Hematopoietic multipotent progenitor cell treated with erythropoietin and hydrocortisone succinate and interleukin-3 and kit ligand, for 8 days (in vitro differentiated cells): ENCODE results near the gene PRDM5.
A peak's percentile ranks its signal among the peaks of the same experiment; 100 is the strongest.
"Not testable (repeated sequence)": the region's sequence is repeated elsewhere in the genome, so short reads cannot be mapped to it uniquely, and the experiment has no call there.

ENCODE experiments used
- DNase-seq: peaks from one replicate; pipeline ENCODE4 v3.0.0-alpha.2; 2015

Gene PRDM5

DNA sequence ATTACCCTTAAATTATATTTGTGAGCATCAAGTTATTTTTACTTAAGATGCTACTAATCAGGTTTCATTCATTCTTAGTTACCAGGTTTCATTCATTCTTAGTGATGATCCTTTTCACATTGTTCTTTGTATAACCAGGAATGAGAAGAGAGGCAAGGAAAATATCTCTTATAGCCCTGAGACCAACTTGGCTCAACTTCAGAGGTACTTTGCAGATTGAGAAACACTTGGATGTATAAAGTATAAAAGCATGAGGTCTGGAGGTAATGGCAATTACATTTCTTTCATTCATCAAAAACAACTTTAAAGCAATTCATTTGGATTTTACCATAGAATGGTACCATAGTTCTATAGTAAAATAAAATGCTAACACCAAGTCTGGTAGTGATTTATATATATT lies 231.0 kb downstream of the PRDM5 start:
- no peak for DNase-seq

DNA sequence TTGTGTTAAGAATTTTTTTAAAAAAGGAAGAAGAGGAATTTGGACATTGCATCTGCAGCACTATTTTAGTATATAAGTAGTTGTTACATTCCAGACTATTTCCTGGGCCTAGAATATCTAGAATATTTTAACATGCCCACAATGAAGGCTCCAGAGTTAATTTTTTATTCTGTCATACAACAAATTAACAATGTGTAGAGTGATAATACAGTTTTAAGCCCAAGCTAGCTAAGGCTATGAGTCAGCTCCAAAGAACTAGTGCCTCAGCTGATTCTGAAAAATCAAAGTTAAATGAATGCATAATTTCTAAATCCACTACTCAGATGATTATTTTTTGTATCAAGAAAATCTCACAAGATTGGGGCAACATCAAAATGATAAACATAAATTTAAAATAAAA lies 231.4 kb downstream of the PRDM5 start:
- no peak for DNase-seq

DNA sequence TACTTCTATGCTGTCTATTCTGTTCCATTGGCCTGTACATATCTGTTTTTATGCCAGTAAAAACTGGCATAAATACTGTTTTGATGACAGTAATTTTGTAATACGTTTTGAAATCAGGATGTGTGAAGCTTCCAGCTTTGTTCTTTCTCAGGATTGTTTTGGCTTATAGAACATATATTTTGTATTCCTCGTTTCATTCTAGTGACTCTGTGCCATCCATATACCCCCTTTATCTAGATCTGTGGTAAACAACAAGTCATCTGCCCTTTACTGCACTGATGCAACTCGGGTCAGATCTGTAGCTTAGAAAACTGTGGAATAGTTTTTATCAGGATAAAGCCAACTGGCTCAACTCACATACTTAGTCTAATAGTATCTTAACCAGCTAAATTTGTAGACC lies 233.7 kb downstream of the PRDM5 start:
- no peak for DNase-seq

DNA sequence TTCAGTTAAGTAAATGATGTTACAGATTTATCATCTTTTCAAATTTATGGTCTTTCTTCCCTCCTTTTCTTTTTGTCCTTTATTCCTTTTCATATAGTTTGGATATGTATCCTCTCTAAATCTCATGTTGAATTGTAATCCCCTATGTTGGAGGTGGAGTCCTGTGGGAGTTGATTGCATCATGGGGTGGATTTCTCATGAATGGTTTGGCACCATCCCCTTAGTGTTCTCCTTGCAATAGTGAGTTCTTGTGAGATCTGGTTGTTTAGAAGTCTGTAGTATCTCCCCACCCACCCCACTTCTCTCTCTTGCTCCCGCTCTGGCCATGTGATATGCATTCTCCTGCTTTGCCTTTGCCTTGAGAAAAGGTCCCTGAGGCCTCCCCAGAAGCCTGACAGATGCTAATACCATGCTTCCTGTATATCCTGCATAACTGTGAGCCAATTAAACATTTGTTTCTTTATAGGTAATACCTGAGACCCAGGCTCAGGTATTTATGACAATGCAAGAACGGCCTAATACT lies 236.7 kb downstream of the PRDM5 start:
- no peak for DNase-seq

DNA sequence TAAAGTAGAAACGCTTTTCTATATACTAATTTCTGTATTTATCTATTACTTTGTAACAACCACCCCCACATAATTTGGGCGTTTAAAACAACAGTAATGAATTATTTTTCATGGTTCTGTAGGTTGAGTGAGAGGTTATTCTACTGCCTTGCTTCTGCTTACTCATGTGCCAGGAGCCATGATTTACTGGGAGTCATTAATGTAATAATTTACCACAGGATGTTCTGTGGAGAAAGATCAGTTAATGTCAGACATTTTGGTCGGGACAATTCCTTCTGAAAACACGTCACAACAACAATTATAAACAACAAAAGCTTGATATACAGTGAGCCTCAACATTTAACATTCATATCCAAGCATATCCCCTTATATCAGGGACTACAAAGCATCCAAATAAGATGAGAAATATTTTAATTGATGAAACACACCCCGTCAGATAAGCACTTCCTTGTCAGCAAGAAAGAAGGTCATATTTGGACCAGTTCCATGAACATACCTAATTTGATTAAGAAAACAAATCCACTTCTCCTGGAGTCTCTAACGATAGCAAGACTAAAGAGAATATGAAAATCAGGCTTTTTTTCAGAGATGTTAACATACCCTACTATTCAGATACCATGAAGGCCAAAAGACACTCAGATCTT lies 238.5 kb downstream of the PRDM5 start:
- DNase-seq: no peak

DNA sequence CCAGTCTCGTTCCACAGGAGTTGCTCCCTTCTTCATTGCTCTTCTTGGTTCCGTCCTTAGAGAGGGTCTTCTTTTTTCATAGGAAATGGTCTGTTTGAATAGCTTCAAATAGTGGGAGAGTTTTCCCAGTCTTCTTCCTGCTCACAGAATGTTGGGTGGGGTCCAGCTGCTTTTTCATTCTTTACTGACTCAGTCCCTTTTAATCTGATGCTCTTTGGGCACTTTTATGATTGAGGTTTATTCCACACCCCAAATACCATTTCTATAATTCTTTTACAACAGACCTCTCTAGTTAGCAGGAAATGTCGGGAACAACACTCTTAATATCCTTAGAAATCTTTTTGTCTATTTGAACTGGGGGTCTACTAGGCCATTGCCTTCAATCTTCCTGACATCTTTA lies 239.5 kb downstream of the PRDM5 start:
- DNase-seq: no peak

DNA sequence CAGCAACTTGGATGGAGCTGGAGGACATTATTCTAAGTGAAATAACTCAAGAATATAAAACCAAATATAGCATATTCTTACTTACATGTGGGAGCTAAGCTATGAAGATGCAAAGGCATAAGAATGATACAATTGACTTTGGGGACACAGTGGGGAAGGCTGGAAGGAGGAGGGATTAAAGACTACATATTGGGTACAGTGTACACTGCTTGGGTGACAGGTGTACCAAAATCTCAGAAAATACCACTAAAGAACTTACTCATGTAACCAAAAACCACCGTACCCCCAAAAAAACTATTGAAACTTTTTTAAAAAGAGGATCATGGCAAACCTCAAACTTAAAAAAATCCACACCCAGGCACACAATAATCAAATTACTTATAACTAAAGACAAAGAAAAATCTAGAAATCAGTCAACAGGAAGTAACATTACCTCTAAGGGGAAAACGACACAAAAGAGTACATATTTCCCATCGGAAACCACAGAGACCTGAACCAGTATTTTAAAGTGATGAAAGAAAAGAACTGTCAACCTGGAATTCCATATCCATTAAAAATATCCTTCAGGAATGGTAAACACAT lies 241.8 kb downstream of the PRDM5 start:
- no peak for DNase-seq

DNA sequence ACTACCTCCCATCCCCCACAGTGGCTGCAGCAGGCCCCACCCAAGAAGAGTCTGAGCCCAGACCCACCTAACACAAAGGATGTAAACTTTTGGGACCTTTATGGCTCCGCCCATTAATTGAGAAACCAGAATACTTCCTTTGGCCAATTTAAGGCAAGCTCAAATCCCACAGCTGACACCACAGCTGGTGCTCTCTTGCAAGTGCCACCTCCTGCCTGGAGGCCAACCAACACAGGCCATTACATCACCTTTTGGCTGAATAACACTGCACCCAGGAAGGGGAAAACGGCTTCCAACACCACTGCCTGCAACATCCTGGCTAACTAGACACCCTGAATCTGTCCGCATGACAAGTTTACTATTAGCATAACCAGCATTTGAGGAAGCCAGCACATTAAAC lies 248.8 kb downstream of the PRDM5 start:
- DNase-seq: no peak

DNA sequence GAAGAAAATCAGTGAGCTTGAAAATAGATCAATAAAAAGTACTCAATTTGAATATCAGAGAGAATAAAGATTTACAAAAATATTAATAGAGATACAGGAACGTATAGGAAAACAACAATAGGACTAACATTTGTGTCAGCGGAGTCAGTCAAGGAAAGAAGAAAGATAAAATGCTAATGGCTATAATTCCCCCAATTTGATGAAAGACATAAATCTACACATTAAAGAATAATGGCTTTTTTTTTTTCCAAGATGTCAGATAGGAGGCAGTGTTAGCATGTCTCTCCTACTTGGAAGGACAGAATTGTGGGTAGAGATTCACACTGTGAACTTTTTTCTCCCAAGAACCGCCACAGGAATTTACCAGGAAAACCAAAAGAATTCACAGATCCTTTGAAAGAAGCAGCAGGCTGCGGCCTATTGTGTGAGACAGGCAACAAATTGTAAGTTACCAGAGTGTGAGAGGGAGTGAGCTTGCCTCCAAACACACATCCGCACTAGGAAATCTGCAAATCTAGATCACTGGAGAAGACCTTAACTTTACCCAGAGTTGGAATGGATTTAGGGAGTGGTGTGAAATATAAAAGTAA lies 249.9 kb downstream of the PRDM5 start:
- no peak for DNase-seq

DNA sequence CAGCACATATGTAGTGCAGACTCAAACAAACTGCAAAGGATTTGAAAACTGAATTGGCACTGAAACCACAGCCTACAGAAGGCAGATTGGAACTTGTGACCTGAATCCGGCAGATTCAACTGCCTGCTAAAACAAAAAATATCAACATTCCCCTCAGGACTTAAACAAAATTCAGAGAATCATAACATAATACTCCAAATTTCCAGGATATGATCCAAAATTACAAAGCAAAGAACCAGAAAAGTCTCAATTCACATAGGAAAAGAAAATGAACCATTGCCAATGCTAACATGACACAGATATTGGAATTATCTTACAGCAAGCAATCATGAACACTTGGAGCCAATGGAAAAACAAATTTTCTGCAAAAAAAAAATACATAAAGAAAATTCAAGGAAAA lies 250.4 kb downstream of the PRDM5 start:
- no peak for DNase-seq

DNA sequence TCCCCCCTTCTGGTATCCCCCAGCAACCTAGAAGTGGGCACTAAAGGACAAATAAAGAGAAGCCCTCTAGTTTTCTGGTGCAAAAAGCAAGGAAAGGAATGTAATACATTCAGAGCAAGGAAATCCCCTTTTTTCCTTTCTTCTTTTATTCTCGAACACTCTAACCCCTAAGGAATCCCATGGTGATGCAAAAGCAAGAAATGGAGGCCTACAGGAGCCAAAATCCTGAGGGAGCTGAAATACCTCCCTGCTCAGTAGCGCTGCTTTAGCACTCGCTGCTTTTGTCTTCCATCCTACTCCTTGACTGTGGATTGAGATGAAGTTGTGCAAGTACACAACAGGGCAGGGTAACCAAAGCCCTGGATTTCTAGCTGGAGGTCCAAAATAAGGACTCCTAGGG lies 251.0 kb downstream of the PRDM5 start:
- DNase-seq: no peak

DNA sequence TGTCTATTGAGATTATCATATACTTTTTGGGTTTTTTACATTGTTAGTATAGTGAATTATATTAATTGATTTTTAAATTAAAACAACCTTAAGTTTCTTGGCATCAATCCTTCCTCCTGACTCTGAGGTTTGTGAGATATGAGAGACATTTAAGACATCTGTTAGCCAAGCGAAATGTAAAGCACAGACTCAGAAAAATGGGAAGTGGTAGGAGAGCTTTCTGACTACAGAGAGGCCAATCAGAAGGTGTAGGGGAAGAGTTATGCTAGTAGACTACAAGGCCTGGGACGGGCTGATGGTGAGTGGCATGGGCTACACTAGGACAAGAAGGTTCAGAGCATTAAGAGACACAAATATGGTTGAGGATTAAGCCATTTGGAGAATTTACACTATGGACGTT lies 255.4 kb downstream of the PRDM5 start:
- no peak for DNase-seq

DNA sequence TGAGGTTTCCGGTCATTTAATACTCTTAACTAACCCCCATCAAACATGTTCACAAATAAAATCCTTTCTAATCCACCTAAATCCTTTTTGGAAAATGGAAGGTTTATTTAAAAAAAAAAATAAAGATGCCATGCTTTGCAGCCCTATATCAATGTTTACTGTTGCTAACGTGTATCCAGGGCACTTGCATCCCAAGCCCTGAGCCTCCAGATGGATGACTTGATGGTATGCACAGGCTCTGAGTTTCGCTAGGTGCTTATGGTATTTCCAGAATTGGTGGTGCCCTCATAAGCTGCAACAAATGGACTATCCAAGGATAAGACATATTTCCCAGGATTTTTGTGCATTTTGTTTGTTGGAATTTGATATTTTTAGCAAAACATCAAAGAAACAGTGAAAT lies 257.7 kb downstream of the PRDM5 start:
- DNase-seq: no peak

DNA sequence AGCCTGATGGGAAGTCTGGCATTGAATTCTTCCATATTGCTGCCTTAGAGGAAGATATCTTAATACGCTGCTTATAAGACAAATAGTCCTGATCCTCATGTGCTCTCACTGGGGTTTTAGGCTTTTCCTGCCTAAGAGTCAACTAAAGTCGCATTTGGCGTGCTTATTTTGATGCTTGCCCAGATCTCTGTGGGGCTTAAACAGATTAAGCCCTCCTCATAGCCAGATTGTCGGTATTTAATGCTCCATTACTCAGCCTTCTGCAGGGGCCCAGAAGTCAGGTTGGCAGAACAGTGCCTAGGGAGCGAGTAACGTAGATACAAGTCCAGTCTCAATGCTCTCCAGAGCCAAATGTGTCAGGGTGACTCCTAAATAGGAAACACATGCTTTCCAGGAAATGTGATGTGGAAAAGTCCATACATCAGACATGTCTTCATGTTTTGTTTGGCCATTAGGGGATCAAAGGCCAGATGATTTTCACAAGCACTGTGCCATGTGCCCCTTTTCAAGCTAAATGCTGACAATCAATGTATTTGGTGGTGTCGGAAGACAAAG lies 262.8 kb downstream of the PRDM5 start:
- no peak for DNase-seq

DNA sequence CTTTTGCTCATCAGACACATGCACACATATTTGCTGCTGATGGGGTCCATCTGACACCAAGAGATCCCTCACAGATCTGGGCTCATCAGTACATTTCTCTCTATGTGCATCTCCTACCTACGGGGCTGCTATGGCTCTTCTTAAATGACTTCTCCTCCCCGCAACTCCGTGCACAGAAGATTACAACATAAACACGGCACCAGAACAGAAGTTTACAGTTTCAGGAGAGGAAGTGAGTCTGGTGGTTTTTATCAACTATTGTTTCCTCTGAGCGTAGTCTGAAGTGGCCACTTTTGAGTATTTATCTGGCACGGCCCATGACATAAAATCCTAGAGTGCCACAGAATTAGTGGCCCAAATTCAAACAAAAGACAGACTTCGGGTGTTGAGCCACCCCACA lies 263.8 kb downstream of the PRDM5 start:
- peak; percentile 12 for DNase-seq

DNA sequence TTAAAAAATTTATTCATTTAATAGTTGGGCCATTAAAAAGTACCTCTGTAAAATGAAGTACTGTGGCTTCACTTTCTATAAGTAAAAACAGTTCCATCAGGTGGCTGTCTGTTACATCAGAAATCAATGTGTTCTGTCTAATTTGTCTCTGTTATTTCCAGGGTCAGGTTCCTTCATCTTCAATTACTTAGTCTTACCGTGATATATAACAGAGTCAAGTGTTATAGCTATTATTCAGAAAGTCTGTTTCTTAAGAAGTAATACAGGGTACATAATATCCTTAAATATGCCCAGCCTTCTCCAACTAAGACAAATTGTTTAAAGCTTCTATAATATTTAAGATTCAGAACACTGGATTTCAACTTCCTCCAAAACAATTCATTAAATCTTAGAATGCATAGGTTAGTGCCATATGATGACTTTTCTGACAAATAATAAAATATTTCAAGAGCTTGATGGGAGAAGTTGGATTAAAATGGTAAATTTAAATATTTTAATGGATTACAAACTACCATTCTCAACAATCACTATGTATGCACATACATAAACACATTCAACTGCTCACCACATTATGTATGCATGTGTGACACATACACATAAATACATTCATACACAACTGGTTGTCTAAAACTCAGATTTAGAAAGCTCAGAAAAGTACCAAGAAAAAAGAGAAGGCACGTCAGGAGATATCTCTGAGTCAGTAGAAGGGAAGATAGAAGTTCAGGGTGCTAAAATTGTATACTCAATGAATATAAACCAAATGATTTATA lies 268.5 kb downstream of the PRDM5 start:
- no peak for DNase-seq

DNA sequence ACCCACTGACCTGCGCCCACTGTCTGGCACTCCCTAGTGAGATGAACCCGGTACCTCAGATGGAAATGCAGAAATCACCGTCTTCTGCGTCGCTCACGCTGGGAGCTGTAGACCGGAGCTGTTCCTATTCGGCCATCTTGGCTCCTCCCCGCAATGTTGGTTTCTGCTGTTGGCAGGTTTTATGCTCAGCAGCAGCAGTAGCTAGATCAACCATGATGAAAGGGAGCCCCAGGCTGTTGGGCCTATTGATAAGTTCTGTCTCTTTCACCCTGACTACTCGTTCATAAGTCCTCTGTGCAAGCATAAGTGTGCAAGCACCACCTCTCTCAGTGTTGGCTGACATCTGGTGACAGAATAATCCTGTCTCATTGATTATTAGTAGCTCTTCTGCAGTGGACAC lies 274.2 kb downstream of the PRDM5 start:
- not testable (repeated sequence) for DNase-seq
